Right hindlimb (tissue), 1 donor: ENCODE results near the gene CCDC85C.

Experiments
- DNase-seq: peaks from one replicate; pipeline ENCODE4 v3.0.0-alpha.2; 2018

The CCDC85C gene

GRCh38 chr14:99552572-99553216, 51.3 kb downstream of the CCDC85C start:
- DNase-seq: no peak

- no peak for DNase-seq
These were observed 51.9 kb downstream of the CCDC85C start for GRCh38 chr14:99552021-99552553.

- DNase-seq: no peak
These were observed 52.7 kb downstream of the CCDC85C start for GRCh38 chr14:99551034-99551922.

- no peak for DNase-seq
These were observed 53.5 kb downstream of the CCDC85C start for GRCh38 chr14:99550387-99550992.

GRCh38 chr14:99549684-99550083, 54.3 kb downstream of the CCDC85C start:
- DNase-seq: no peak

- no peak for DNase-seq
These were observed 55.0 kb downstream of the CCDC85C start for GRCh38 chr14:99548871-99549515.

GRCh38 chr14:99548255-99548654, 55.8 kb downstream of the CCDC85C start:
- DNase-seq: no peak

- DNase-seq: no peak
These were observed 57.6 kb downstream of the CCDC85C start for GRCh38 chr14:99546234-99546879.

GRCh38 chr14:99545586-99545985, 58.4 kb downstream of the CCDC85C start:
- DNase-seq: no peak

- DNase-seq: no peak
These were observed 59.0 kb downstream of the CCDC85C start for GRCh38 chr14:99544991-99545390.

GRCh38 chr14:99543985-99544384, 60.0 kb downstream of the CCDC85C start:
- no peak for DNase-seq

- DNase-seq: no peak
These were observed 60.6 kb downstream of the CCDC85C start for GRCh38 chr14:99543370-99543769.

GRCh38 chr14:99542566-99542965, 61.4 kb downstream of the CCDC85C start:
- no peak for DNase-seq

- no peak for DNase-seq
These were observed 62.1 kb downstream of the CCDC85C start for GRCh38 chr14:99541677-99542470.

- no peak for DNase-seq
These were observed 62.8 kb downstream of the CCDC85C start for GRCh38 chr14:99541211-99541610.

- no peak for DNase-seq
These were observed 63.6 kb downstream of the CCDC85C start for GRCh38 chr14:99540196-99541032.

- no peak for DNase-seq
These were observed 64.5 kb downstream of the CCDC85C start for GRCh38 chr14:99539491-99539890.

- no peak for DNase-seq
These were observed 65.3 kb downstream of the CCDC85C start for GRCh38 chr14:99538733-99539132.

GRCh38 chr14:99538275-99538674, 65.7 kb downstream of the CCDC85C start:
- no peak for DNase-seq

- no peak for DNase-seq
These were observed 66.6 kb downstream of the CCDC85C start for GRCh38 chr14:99537399-99537798.
